Measurements from ENCODE around the gene PDIA5.

- no peak for TF ChIP-seq CTCF (IDR thresholded peaks at IDR 0.05)
- TF ChIP-seq POLR2A (IDR thresholded peaks at IDR 0.05): no peak
Observed at GRCh38 chr3:123064914-123065313, 1.9 kb upstream of the PDIA5 start.

Data from sigmoid colon (tissue), 3 donors.